Measurements from ENCODE around the gene TPSG1.

The TPSG1 gene

GRCh38 chr16:1174477-1175357, 50.4 kb downstream of the TPSG1 start:
- no peak for DNase-seq

DNA sequence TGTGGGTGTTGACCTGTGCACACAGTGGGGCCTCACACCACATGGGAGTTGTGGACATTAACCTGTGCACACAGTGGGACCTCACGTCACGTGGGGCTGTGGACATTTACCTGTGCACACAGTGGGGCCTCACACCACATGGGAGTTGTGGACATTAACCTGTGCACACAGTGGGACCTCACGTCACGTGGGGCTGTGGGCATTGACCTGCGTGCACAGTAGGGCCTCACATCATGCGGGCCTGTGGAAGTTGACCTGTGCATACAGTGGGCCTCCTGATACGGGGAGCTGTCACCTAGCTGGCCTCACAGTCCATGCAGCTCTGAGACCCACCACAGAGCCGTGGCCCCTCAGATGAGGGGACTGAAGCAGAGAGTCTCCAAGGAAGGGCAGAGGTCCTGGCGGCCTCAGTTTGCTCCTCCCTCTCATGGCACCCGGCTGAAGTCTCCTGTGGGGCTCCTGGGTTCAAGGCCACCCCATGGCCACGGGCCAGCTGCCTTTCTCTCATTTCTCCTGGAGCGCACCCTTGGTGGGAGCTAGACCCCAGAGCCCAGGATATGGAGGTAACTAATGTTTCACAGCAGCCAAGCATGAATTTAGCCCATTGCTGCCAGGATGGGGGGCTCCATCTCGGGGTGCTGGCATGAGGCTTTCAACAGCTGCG, 51.1 kb downstream of the TPSG1 start:
- DNase-seq: no peak

GRCh38 chr16:1172651-1173050, 52.4 kb downstream of the TPSG1 start:
- DNase-seq: no peak

- no peak for DNase-seq
Measured at GRCh38 chr16:1171854-1172428, 53.1 kb downstream of the TPSG1 start.
